OCI-LY3 (cell line): ENCODE data around the gene SLC44A1.

ENCODE experiments used
- EZH2phosphoT487 ChIP-seq: fragments of 200-600 bp; shearing (Covaris generic); IDR thresholded peaks from 2 replicates; pipeline ENCODE4 v1.6.1; 2018; ENCODE audit warnings: antibody characterized with exemption, mixed run types, low read depth
- TF ChIP-seq, protein P1 (sequence below): fragments of 200-600, 300-600 bp; sonication (generic); IDR thresholded peaks from 2 replicates; pipeline ENCODE4 v1.5.1; 2014; ENCODE audit warnings: antibody characterized with exemption, low read length, low read depth

DNA sequence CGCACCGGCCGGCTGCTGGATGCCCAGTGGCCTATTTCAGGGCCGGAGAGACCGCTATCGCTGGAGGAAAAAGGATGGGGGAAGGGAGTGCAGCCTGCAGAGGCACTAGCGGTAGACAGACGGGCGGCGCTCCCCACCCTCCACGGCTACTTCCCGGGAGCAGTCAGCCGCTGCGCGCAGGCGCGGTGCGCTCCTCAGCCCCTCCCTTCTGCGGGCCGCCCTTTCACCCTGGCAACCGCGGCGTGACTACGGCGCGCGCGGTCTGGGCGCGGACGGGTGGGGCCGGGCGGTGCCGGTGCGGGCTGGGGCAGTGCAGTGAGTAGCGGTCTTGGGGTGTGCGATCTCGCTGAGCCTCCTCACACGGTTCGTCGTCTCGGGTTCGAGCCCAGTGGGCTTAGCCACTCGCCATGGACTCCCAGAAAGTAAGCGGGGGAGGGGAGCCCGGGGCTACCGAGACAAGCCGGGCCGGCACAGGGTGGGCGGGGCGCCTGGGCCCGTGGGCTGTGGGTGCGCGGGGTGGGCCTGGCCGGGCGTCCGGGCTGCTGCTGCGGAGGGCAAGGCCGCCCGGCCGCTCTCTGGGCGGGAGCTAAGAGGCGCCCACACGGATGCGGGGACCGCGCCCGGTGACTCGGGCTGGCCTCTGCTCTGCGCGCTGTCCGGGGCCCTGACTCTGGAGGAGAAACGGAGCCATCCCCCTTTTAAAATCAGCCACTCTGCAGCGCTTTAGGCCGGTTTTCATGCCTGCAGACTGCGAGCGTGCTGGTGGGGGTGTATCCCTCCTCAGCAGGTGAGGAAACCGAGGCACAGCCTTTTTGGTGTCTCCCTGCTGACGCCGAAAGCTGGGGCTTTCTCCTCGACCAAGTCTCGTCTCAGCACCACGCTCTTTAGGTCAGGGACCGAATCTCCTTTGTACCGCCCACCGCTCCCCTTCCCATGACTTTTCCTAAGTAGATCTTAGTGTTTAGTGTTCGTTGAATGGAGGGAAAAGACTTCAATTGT is 203.7 kb downstream of the SLC44A1 start, which contains the start of gene FSD1L:
- TF ChIP-seq, protein P1, sequence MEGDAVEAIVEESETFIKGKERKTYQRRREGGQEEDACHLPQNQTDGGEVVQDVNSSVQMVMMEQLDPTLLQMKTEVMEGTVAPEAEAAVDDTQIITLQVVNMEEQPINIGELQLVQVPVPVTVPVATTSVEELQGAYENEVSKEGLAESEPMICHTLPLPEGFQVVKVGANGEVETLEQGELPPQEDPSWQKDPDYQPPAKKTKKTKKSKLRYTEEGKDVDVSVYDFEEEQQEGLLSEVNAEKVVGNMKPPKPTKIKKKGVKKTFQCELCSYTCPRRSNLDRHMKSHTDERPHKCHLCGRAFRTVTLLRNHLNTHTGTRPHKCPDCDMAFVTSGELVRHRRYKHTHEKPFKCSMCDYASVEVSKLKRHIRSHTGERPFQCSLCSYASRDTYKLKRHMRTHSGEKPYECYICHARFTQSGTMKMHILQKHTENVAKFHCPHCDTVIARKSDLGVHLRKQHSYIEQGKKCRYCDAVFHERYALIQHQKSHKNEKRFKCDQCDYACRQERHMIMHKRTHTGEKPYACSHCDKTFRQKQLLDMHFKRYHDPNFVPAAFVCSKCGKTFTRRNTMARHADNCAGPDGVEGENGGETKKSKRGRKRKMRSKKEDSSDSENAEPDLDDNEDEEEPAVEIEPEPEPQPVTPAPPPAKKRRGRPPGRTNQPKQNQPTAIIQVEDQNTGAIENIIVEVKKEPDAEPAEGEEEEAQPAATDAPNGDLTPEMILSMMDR: peak; percentile 56
- TF ChIP-seq EZH2phosphoT487: no peak
